ENCODE data around the gene ETV7.

Gene ETV7

GRCh38 chr6:36387440-36388303, at the start of gene ETV7:
ETV7 (minus strand) TSS chr6:36387669; CDS start chr6:36387541, 128 bp downstream.
- Histone ChIP-seq H3K27me3 (ENCODE audit: insufficient read depth, low read length) (peaks cover 63% of the 10 kb centered on the region), H3K9ac (ENCODE audit: low read depth, low read length) (peak within 1 kb of the TSS; percentile 74; the same call in 1 of the 2 replicates), H3K4me1 (ENCODE audit: insufficient read depth, low read length) (no peaks in the 10 kb centered on the region; the same call in 1 of the 2 replicates), H3K4me3 (ENCODE audit: low read length) (peak within 1 kb of the TSS; percentile 75), H3K36me3 (ENCODE audit: insufficient read depth, low read depth, low read length) (no peaks in the 10 kb centered on the region), H3K9me3 (ENCODE audit: insufficient read depth, low read depth, low read length) (no peaks in the 10 kb centered on the region), H3K27ac (ENCODE audit: low read length) (no peak within 1 kb of the TSS)

- Histone ChIP-seq H3K4me3 (ENCODE audit: low read length) (no peak overlapping the region), H3K9ac (ENCODE audit: low read depth, low read length) (no peak overlapping the region), H3K27me3 (ENCODE audit: insufficient read depth, low read length) (no peaks in the 10 kb centered on the region), H3K36me3 (ENCODE audit: insufficient read depth, low read depth, low read length) (no peaks in the 10 kb centered on the region), H3K27ac (ENCODE audit: low read length) (no peak overlapping the region), H3K9me3 (ENCODE audit: insufficient read depth, low read depth, low read length) (no peaks in the 10 kb centered on the region), H3K4me1 (ENCODE audit: insufficient read depth, low read length) (peaks cover 7% of the 10 kb centered on the region; the same call in 1 of the 2 replicates)
Measured at GRCh38 chr6:36436466-36436865, 49.0 kb upstream of the ETV7 start.

- no peaks in the 10 kb centered on the region for H3K36me3 ChIP-seq (ENCODE audit: insufficient read depth, low read depth, low read length)
- H3K4me1 ChIP-seq (ENCODE audit: insufficient read depth, low read length) = no peaks in the 10 kb centered on the region
- no peaks in the 10 kb centered on the region for H3K27me3 ChIP-seq (ENCODE audit: insufficient read depth, low read length)
- no peak overlapping the region for H3K4me3 ChIP-seq (ENCODE audit: low read length)
- no peaks in the 10 kb centered on the region for H3K9me3 ChIP-seq (ENCODE audit: insufficient read depth, low read depth, low read length)
- no peak overlapping the region for H3K27ac ChIP-seq (ENCODE audit: low read length)
- no peak overlapping the region for H3K9ac ChIP-seq (ENCODE audit: low read depth, low read length)
Measured at GRCh38 chr6:36432151-36432671, 44.7 kb upstream of the ETV7 start.

GRCh38 chr6:36431197-36431596, 43.7 kb upstream of the ETV7 start:
- Histone ChIP-seq H3K9me3 (ENCODE audit: insufficient read depth, low read depth, low read length) (no peaks in the 10 kb centered on the region), H3K4me3 (ENCODE audit: low read length) (no peak overlapping the region), H3K27me3 (ENCODE audit: insufficient read depth, low read length) (no peaks in the 10 kb centered on the region), H3K27ac (ENCODE audit: low read length) (no peak overlapping the region), H3K4me1 (ENCODE audit: insufficient read depth, low read length) (no peaks in the 10 kb centered on the region), H3K9ac (ENCODE audit: low read depth, low read length) (no peak overlapping the region), H3K36me3 (ENCODE audit: insufficient read depth, low read depth, low read length) (no peaks in the 10 kb centered on the region)

- no peaks in the 10 kb centered on the region for H3K4me1 ChIP-seq (ENCODE audit: insufficient read depth, low read length)
- H3K27me3 ChIP-seq (ENCODE audit: insufficient read depth, low read length) = no peaks in the 10 kb centered on the region
- H3K9ac ChIP-seq (ENCODE audit: low read depth, low read length) = no peak overlapping the region
- no peak overlapping the region for H3K27ac ChIP-seq (ENCODE audit: low read length)
- no peaks in the 10 kb centered on the region for H3K36me3 ChIP-seq (ENCODE audit: insufficient read depth, low read depth, low read length)
- H3K9me3 ChIP-seq (ENCODE audit: insufficient read depth, low read depth, low read length) = no peaks in the 10 kb centered on the region
- H3K4me3 ChIP-seq (ENCODE audit: low read length) = no peak overlapping the region
Measured at GRCh38 chr6:36430351-36430750, 42.9 kb upstream of the ETV7 start.

GRCh38 chr6:36428911-36429310, 41.4 kb upstream of the ETV7 start:
- Histone ChIP-seq H3K9ac (ENCODE audit: low read depth, low read length) (no peak overlapping the region), H3K9me3 (ENCODE audit: insufficient read depth, low read depth, low read length) (no peaks in the 10 kb centered on the region), H3K4me3 (ENCODE audit: low read length) (no peak overlapping the region), H3K27ac (ENCODE audit: low read length) (no peak overlapping the region), H3K27me3 (ENCODE audit: insufficient read depth, low read length) (no peaks in the 10 kb centered on the region), H3K36me3 (ENCODE audit: insufficient read depth, low read depth, low read length) (no peaks in the 10 kb centered on the region), H3K4me1 (ENCODE audit: insufficient read depth, low read length) (no peaks in the 10 kb centered on the region)

- no peak overlapping the region for H3K27ac ChIP-seq (ENCODE audit: low read length)
- no peaks in the 10 kb centered on the region for H3K36me3 ChIP-seq (ENCODE audit: insufficient read depth, low read depth, low read length)
- H3K27me3 ChIP-seq (ENCODE audit: insufficient read depth, low read length) = no peaks in the 10 kb centered on the region
- H3K9me3 ChIP-seq (ENCODE audit: insufficient read depth, low read depth, low read length) = no peaks in the 10 kb centered on the region
- no peak overlapping the region for H3K9ac ChIP-seq (ENCODE audit: low read depth, low read length)
- peaks cover 4% of the 10 kb centered on the region; the same call in 1 of the 2 replicates for H3K4me1 ChIP-seq (ENCODE audit: insufficient read depth, low read length)
- H3K4me3 ChIP-seq (ENCODE audit: low read length) = no peak overlapping the region
Measured at GRCh38 chr6:36426622-36427021, 39.2 kb upstream of the ETV7 start.

GRCh38 chr6:36423101-36423824, 35.8 kb upstream of the ETV7 start:
- peak overlapping the region; percentile 75 for H3K4me3 ChIP-seq (ENCODE audit: low read length)
- H3K9ac ChIP-seq (ENCODE audit: low read depth, low read length) = peak overlapping the region; percentile 82
- H3K9me3 ChIP-seq (ENCODE audit: insufficient read depth, low read depth, low read length) = no peaks in the 10 kb centered on the region
- no peaks in the 10 kb centered on the region for H3K36me3 ChIP-seq (ENCODE audit: insufficient read depth, low read depth, low read length)
- H3K27ac ChIP-seq (ENCODE audit: low read length) = no peak overlapping the region
- peaks cover 4% of the 10 kb centered on the region; the same call in 1 of the 2 replicates for H3K4me1 ChIP-seq (ENCODE audit: insufficient read depth, low read length)
- H3K27me3 ChIP-seq (ENCODE audit: insufficient read depth, low read length) = no peaks in the 10 kb centered on the region

GRCh38 chr6:36422714-36423100, 35.2 kb upstream of the ETV7 start:
- peak overlapping the region; percentile 52; the same call in 1 of the 2 replicates for H3K9ac ChIP-seq (ENCODE audit: low read depth, low read length)
- H3K27ac ChIP-seq (ENCODE audit: low read length) = no peak overlapping the region
- H3K4me3 ChIP-seq (ENCODE audit: low read length) = peak overlapping the region; percentile 67
- no peaks in the 10 kb centered on the region for H3K9me3 ChIP-seq (ENCODE audit: insufficient read depth, low read depth, low read length)
- peaks cover 4% of the 10 kb centered on the region; the same call in 1 of the 2 replicates for H3K4me1 ChIP-seq (ENCODE audit: insufficient read depth, low read length)
- no peaks in the 10 kb centered on the region for H3K36me3 ChIP-seq (ENCODE audit: insufficient read depth, low read depth, low read length)
- no peaks in the 10 kb centered on the region for H3K27me3 ChIP-seq (ENCODE audit: insufficient read depth, low read length)

GRCh38 chr6:36419310-36419709, 31.8 kb upstream of the ETV7 start:
- no peaks in the 10 kb centered on the region for H3K9me3 ChIP-seq (ENCODE audit: insufficient read depth, low read depth, low read length)

GRCh38 chr6:36418558-36418957, 31.1 kb upstream of the ETV7 start:
- Histone ChIP-seq H3K36me3 (ENCODE audit: insufficient read depth, low read depth, low read length) (no peaks in the 10 kb centered on the region), H3K9ac (ENCODE audit: low read depth, low read length) (no peak overlapping the region), H3K9me3 (ENCODE audit: insufficient read depth, low read depth, low read length) (no peaks in the 10 kb centered on the region), H3K27me3 (ENCODE audit: insufficient read depth, low read length) (no peaks in the 10 kb centered on the region), H3K4me1 (ENCODE audit: insufficient read depth, low read length) (peaks cover 4% of the 10 kb centered on the region; the same call in 1 of the 2 replicates), H3K4me3 (ENCODE audit: low read length) (no peak overlapping the region), H3K27ac (ENCODE audit: low read length) (no peak overlapping the region)

More at GRCh38 chr6:36419310-36419709, 31.8 kb upstream of the ETV7 start:
- Histone ChIP-seq H3K9ac (ENCODE audit: low read depth, low read length) (no peak overlapping the region), H3K27me3 (ENCODE audit: insufficient read depth, low read length) (no peaks in the 10 kb centered on the region), H3K4me3 (ENCODE audit: low read length) (no peak overlapping the region), H3K36me3 (ENCODE audit: insufficient read depth, low read depth, low read length) (no peaks in the 10 kb centered on the region), H3K27ac (ENCODE audit: low read length) (no peak overlapping the region), H3K4me1 (ENCODE audit: insufficient read depth, low read length) (peaks cover 4% of the 10 kb centered on the region; the same call in 1 of the 2 replicates)
